Left lung (tissue), 10 donors: ENCODE data around the gene TYRO3. TPM values are rescaled to one million over a fixed set of nuclear protein-coding genes. Genes with fewer than 3 reads are reported as not detected.
"Not testable (repeated sequence)": the region's sequence is repeated elsewhere in the genome, so short reads cannot be mapped to it uniquely, and the experiment has no call there.

Experiments
- ATAC-seq: fragments of 200-7000 bp; cut with Tn5 transposase; one replicate; pipeline ENCODE4 v1.9.1; 2020; ENCODE audit warnings: moderate library complexity
- DNase-seq, 4 donors: peaks; one replicate each; pipeline ENCODE4 v3.0.0-alpha.2; 2013 to 2020
- H3K27ac ChIP-seq, 2 donors: fragments of 200-600 bp; sonication (generic) in 1 of 2; one replicate each; pipeline versions ENCODE4 v1.5.0 to v1.8.0; 2020 to 2021
- H3K27me3 ChIP-seq, 2 donors: fragments of 200-600 bp; sonication (generic) in 1 of 2; one replicate each; pipeline versions ENCODE4 v1.5.0 to v1.8.0; 2020 to 2021
- H3K36me3 ChIP-seq, 2 donors: fragments of 200-600 bp; sonication (generic) in 1 of 2; one replicate each; pipeline versions ENCODE4 v1.5.0 to v1.8.0; 2020 to 2021
- H3K4me1 ChIP-seq, 2 donors: fragments of 200-600 bp; one replicate each; pipeline ENCODE4 v1.8.0; 2021
- H3K4me3 ChIP-seq, 2 donors: fragments of 200-600 bp; sonication (generic) in 1 of 2; one replicate each; pipeline versions ENCODE4 v1.5.0 to v1.8.0; 2020 to 2021; ENCODE audit warnings: mild to moderate bottlenecking in 1 of 2
- H3K9me3 ChIP-seq, 2 donors: fragments of 200-600 bp; sonication (generic) in 1 of 2; one replicate each; pipeline versions ENCODE4 v1.5.0 to v1.8.0; 2020 to 2021
- CTCF ChIP-seq, 2 donors: fragments of 200-600 bp; sonication (generic) in 1 of 2; IDR thresholded peaks; one replicate each; pipeline versions ENCODE4 v1.5.0 to v1.8.0; 2021; ENCODE audit warnings: antibody characterized with exemption in 2 of 2
- intact Hi-C, 2 donors: fragments of 100-400 bp; cut with DNase I; formaldehyde crosslinking; loops; one replicate each; pipeline versions ENCODE4 v1.11.2 to v1.14.2; 2022
- polyA plus RNA-seq, 6 donors: library from polyadenylated mRNA; unstranded; fragments of 120-200 nt; gene quantifications; one replicate each; pipeline ENCODE4 v1.2.1, GENCODE V29; 2013; ENCODE audit not compliant: insufficient read length in 6 of 6
- total RNA-seq, 2 donors: library from RNA; stranded (reverse); fragmentation: NEBNext Ultra II Directional; extraction: Animal tissue kit (Norgen Biotek cat#: 25700); gene quantifications; one replicate each; pipeline ENCODE4 v1.2.1, GENCODE V29; 2021
- donor health status: DM: no; HTN: yes; CAD: no.
- donor health status: DM: no; HTN: no; CAD: no.

The TYRO3 gene
- total and polyA plus RNA-seq, 8 donors = 11.2 to 63.2 (median 43.9) TPM

DNA sequence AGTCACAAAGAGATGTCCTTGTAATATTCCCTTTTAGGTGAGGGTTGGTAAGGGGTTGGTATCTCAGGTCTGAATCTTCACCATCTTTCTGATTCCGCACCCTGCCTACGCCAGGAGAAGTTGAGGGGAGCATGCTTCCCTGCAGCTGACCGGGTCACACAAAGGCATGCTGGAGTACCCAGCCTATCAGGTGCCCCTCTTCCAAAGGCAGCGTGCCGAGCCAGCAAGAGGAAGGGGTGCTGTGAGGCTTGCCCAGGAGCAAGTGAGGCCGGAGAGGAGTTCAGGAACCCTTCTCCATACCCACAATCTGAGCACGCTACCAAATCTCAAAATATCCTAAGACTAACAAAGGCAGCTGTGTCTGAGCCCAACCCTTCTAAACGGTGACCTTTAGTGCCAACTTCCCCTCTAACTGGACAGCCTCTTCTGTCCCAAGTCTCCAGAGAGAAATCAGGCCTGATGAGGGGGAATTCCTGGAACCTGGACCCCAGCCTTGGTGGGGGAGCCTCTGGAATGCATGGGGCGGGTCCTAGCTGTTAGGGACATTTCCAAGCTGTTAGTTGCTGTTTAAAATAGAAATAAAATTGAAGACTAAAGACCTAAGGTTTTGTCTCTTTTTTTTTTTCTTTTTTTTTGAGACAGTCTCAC is 19.8 kb downstream of the TYRO3 start:
- no peak for ATAC-seq

DNA sequence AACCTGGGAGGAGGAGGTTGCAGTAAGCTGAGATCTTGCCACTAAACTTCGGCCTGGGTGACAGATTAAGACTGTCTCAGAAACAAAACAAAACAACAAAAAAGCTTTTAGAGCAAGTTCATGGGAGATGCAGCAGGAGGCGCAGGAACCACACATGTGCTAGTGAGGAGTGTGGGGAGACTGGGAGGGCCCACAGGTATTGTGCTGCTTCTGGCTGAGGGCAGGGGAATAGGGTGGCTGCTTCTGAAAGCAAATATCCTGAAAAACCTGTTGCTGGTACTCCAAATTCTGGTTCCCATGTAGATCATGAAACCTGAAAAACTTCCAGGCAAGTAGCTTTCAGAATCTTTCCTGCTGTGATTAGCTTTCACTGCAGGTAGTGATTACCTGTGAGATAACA is 22.1 kb downstream of the TYRO3 start:
- Histone ChIP-seq H3K4me3 (no peak overlapping the region), H3K9me3 (no peaks in the 10 kb centered on the region), H3K27me3 (peaks cover 0 to 37% of the 10 kb centered on the region in 2 donors), H3K4me1 (peaks cover 0 to 11% of the 10 kb centered on the region in 2 donors), H3K27ac (no peak overlapping the region), H3K36me3 (no peaks in the 10 kb centered on the region)
- TF ChIP-seq CTCF (IDR thresholded peaks at IDR 0.05) = no peak
- intact Hi-C loops = no loop called here
- peak in 1 of 4 donors; percentile 83 for DNase-seq
- ATAC-seq = peak; percentile 19

More for the DNA sequence above, 19.8 kb downstream of the TYRO3 start:
- peak in 1 of 4 donors; percentile 60 for DNase-seq
- Histone ChIP-seq H3K27me3 (peaks cover 0 to 14% of the 10 kb centered on the region in 2 donors), H3K9me3 (no peaks in the 10 kb centered on the region), H3K36me3 (no peaks in the 10 kb centered on the region), H3K4me3 (no peak overlapping the region), H3K27ac (no peak overlapping the region), H3K4me1 (no peaks in the 10 kb centered on the region)
- no peak for TF ChIP-seq CTCF (IDR thresholded peaks at IDR 0.05)
- intact Hi-C loops = no loop called here

- no peak overlapping the region for H3K27ac ChIP-seq
- no peak overlapping the region for H3K4me3 ChIP-seq
- DNase-seq (no peak), ATAC-seq (no peak)
- no peaks in the 10 kb centered on the region for H3K36me3 ChIP-seq
- peaks cover 0 to 48% of the 10 kb centered on the region in 2 donors for H3K27me3 ChIP-seq
- intact Hi-C loops = no loop called here
- no peak for TF ChIP-seq CTCF (IDR thresholded peaks at IDR 0.05)
- H3K9me3 ChIP-seq = no peaks in the 10 kb centered on the region
- H3K4me1 ChIP-seq = peaks cover 0 to 11% of the 10 kb centered on the region in 2 donors
Measured at GRCh38 chr15:41583795-41584194, 24.8 kb downstream of the TYRO3 start.

- Histone ChIP-seq H3K36me3 (no peaks in the 10 kb centered on the region), H3K9me3 (no peaks in the 10 kb centered on the region), H3K27me3 (peaks cover 0 to 48% of the 10 kb centered on the region in 2 donors), H3K27ac (peak overlapping the region; percentile 45 to 53), H3K4me1 (peaks cover 0 to 11% of the 10 kb centered on the region in 2 donors), H3K4me3 (peak overlapping the region in 1 of 2 donors; percentile 28)
- no peak for DNase-seq
- no peak for ATAC-seq
- intact Hi-C loops = no loop called here
- no peak for TF ChIP-seq CTCF (IDR thresholded peaks at IDR 0.05)
Measured at GRCh38 chr15:41584636-41585126, 25.7 kb downstream of the TYRO3 start.

DNA sequence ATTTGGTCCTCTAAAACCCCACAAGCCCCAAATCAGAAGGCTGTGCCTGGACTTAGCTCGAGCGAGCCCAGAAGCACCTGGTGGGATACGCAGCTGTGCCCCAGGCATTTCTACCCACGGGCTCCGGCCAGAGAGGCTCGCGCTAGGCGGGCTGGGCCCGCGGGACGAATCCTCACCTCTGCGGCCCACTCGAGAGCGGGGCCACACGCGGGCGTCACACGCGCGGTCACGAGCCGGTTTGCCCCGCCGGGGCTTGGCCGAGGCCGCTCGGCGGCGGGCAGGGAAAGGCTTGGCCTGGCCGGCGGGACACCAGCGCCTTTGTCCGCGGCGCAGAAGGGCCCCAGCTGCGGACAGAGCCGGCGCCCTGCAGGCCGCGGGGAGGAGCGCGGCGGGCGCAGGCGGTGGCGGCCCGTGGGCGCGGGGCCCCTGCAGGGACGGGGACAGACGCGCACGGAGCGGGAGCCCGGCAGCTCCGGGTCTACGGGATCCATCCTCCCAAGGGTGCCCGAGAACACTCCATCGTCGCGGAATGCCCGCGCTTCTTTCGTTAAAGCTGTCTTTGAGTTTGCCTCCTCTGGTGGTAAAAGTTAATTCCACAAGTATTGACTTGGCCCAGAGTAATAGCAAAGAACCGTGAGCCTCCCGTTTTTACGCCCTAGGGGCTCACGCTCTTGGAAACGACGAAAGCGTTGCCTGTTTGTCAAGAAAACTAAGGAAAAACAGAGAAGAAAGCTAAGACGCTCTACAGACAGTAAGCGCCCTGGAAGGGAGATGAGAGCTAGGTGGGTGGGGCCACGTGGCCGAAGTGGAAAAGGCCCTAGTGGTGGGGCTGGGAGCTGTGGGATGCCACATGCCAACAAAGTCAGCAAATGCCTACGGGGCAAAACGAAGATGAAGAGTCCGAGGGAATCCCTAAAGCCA is 26.4 kb downstream of the TYRO3 start:
- ATAC-seq (peak; percentile 89), DNase-seq (peak in 3 of 4 donors; percentile 57 to 84 (median 64))
- H3K27me3 ChIP-seq = peaks cover 0 to 48% of the 10 kb centered on the region in 2 donors
- peaks cover 0 to 11% of the 10 kb centered on the region in 2 donors for H3K4me1 ChIP-seq
- intact Hi-C loops = no loop called here
- H3K27ac ChIP-seq = peak overlapping the region; percentile 45 to 53
- H3K9me3 ChIP-seq = no peaks in the 10 kb centered on the region
- H3K36me3 ChIP-seq = no peaks in the 10 kb centered on the region
- peak; percentile 27 to 55 for TF ChIP-seq CTCF (IDR thresholded peaks at IDR 0.05)
- peak overlapping the region; percentile 28 to 39 for H3K4me3 ChIP-seq

DNA sequence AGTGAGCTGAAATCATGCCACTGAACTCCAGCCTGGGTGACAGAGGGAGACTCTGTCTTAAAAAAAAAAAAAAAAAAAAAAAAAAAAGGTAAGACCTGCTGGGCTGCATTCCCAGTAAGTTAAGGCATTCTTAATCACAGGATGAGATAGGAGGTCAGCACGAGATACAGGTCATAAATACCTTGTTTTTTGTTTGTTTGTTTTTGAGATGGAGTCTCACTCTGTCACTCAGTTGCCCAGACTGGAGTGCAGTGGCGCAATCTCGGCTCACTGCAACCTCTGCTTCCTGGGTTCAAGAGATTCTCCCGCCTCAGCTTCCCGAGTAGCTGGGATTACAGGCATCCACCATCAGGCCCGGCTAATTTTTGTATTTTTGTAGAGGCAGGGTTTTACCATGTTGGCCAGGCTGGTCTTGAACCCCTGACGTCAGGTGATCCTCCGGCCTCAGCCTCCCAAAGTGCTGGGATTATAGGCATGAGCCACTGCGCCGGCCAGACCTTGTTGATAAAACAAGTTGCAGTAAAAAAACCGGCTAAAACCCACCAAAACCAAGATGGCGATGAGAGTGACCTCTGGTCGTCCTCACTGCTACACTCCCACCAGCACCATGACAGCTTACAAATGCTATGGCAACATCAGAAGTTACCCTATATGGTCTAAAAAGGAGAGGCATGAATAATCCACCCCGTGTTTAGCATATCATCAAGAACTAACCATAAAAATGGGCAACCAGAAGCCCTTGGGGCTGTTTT is 27.7 kb downstream of the TYRO3 start:
- Histone ChIP-seq H3K27me3 (peaks cover 0 to 48% of the 10 kb centered on the region in 2 donors), H3K4me1 (peaks cover 0 to 11% of the 10 kb centered on the region in 2 donors)
- DNase-seq, intact Hi-C loops, H3K9me3 ChIP-seq, H3K36me3 ChIP-seq, H3K4me3 ChIP-seq, ATAC-seq, H3K27ac ChIP-seq: not testable (repeated sequence)

GRCh38 chr15:41589018-41589417 is 30.0 kb downstream of the TYRO3 start:
- intact Hi-C loops, H3K9me3 ChIP-seq, DNase-seq, H3K4me3 ChIP-seq, ATAC-seq, H3K27ac ChIP-seq, H3K36me3 ChIP-seq: not testable (repeated sequence)
- peaks cover 0 to 11% of the 10 kb centered on the region in 2 donors for H3K4me1 ChIP-seq
- H3K27me3 ChIP-seq = peaks cover 0 to 32% of the 10 kb centered on the region in 2 donors
